Natural killer cell treated with Interleukin-12 subunit alpha and Interleukin-12 subunit beta and Interleukin-15 and Interleukin-18, amount 100 ng/mL, for 72 hours (primary cell): Measurements from ENCODE around the gene ZNF417. TPM values are rescaled to one million over a fixed set of nuclear protein-coding genes. Genes with fewer than 3 reads are reported as not detected.
"Not testable (repeated sequence)": the region's sequence is repeated elsewhere in the genome, so short reads cannot be mapped to it uniquely, and the experiment has no call there.

Experiments used
- ATAC-seq, 2 donors: fragments of 150-1000 bp; cut with Tn5 transposase in 1 of 2; sonication (Bioruptor Pico), chemical (Tn5 transposase) in 1 of 2; 2 replicates each; pipeline ENCODE4 v1.10.0; 2021
- DNase-seq: peaks from one replicate; pipeline ENCODE4 v3.0.0; 2022; ENCODE audit warnings: low spot score
- H3K27ac Mint-ChIP-seq, 2 donors: 1 replicate in 1 of 2; 2 replicates in 1 of 2; pipeline ENCODE4 v1.8.0; 2022; ENCODE audit warnings: mixed read lengths in 2 of 2, mild to moderate bottlenecking in 1 of 2, moderate library complexity in 1 of 2
- H3K27me3 Mint-ChIP-seq, 2 donors: 1 replicate in 1 of 2; 2 replicates in 1 of 2; pipeline ENCODE4 v1.8.0; 2022; ENCODE audit warnings: mixed read lengths in 2 of 2
- H3K36me3 Mint-ChIP-seq: one replicate; pipeline ENCODE4 v1.8.0; 2022; ENCODE audit warnings: mixed read lengths
- H3K4me1 Mint-ChIP-seq, 2 donors: 1 replicate in 1 of 2; 2 replicates in 1 of 2; pipeline ENCODE4 v1.8.0; 2022; ENCODE audit warnings: low read depth in 2 of 2, mixed read lengths in 2 of 2, mild to moderate bottlenecking in 1 of 2
- H3K4me3 Mint-ChIP-seq: one replicate; pipeline ENCODE4 v1.8.0; 2022; ENCODE audit warnings: mixed read lengths
- H3K9me3 Mint-ChIP-seq: 2 replicates; pipeline ENCODE4 v1.8.0; 2022; ENCODE audit warnings: mixed read lengths
- total RNA-seq, 2 donors: library from RNA; stranded (reverse); gene quantifications; one replicate each; pipeline ENCODE4 v1.2.3, GENCODE V29; 2022

Gene ZNF417
- total RNA-seq, 2 donors from 2014 or later, result 19.8 to 26.6 TPM

GRCh38 chr19:57914531-57914930 is 1.9 kb downstream of the ZNF417 start:
- Mint-ChIP-seq H3K9me3 (peaks cover 10% of the 10 kb centered on the region), H3K36me3 (peaks cover 53% of the 10 kb centered on the region), H3K4me1 (peaks cover 21 to 36% of the 10 kb centered on the region in 2 donors), H3K27me3 (no peaks in the 10 kb centered on the region), H3K4me3 (peak overlapping the region; percentile 45), H3K27ac (no peak overlapping the region)
- ATAC-seq (no peak), DNase-seq (no peak)

DNA sequence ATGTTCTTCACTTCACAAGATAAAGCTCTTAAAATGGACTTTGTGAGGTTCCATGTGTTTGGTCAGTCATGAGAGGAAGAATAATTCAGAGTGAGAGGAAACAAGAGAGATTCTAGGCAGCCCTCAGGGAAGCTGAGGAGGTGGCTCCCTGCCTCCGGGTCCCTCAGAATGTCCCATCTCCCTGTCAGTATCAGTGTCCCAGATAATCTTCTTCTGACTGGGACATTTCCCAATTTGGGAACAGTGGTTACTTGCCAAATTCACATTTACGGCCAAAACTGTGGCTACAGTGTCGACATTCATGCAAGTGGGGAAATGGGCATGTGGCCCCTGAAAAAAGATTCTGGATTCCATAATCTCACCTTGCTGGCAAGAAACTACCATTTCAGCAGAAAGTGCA is 9.0 kb downstream of the ZNF417 start:
- DNase-seq (no peak), ATAC-seq (no peak)
- H3K27me3 Mint-ChIP-seq, result no peaks in the 10 kb centered on the region
- H3K4me1 Mint-ChIP-seq, result peaks cover 8 to 14% of the 10 kb centered on the region in 2 donors
- no peaks in the 10 kb centered on the region for H3K9me3 Mint-ChIP-seq
- H3K4me3 Mint-ChIP-seq, result no peak overlapping the region
- peaks cover 42% of the 10 kb centered on the region for H3K36me3 Mint-ChIP-seq
- no peak overlapping the region for H3K27ac Mint-ChIP-seq

GRCh38 chr19:57905258-57905657 is 11.1 kb downstream of the ZNF417 start:
- no peak overlapping the region for H3K4me3 Mint-ChIP-seq
- no peak for DNase-seq
- ATAC-seq, result no peak
- peaks cover 4% of the 10 kb centered on the region in 2 donors for H3K4me1 Mint-ChIP-seq
- peaks cover 23% of the 10 kb centered on the region for H3K36me3 Mint-ChIP-seq
- H3K27me3 Mint-ChIP-seq, result no peaks in the 10 kb centered on the region
- no peak overlapping the region for H3K27ac Mint-ChIP-seq
- no peaks in the 10 kb centered on the region for H3K9me3 Mint-ChIP-seq

DNA sequence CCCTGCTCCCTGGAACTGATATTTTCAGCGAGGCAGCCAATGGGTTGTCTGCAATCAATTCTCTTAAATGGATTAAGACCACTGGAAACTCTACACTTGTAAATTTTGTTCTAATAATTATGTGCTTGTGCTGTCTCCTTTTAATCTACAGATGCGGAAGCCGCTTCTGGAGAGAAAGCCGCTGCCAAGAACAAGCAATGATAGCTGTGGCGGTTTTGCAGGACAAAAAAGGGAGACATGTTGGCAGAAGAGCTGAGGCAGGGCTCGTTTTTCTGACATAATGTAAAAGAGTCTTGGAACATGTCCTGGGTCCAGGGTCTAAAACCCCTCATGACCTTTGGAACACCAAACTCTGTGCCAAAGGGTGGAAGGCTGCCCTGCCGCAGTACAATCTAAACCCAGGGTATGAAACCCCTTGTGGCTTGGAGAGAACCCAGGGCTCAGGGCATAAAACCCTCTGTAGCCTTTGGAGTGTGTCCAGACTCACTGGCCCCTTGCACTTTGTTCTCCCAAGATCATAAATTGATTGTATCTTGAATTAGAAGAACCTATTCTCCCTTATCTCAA is 12.7 kb downstream of the ZNF417 start:
- DNase-seq (no peak), ATAC-seq (no peak)
- Mint-ChIP-seq H3K4me3 (no peak overlapping the region), H3K9me3 (no peaks in the 10 kb centered on the region), H3K36me3 (peaks cover 17% of the 10 kb centered on the region), H3K4me1 (peaks cover 4% of the 10 kb centered on the region in 2 donors), H3K27me3 (no peaks in the 10 kb centered on the region), H3K27ac (no peak overlapping the region)

DNA sequence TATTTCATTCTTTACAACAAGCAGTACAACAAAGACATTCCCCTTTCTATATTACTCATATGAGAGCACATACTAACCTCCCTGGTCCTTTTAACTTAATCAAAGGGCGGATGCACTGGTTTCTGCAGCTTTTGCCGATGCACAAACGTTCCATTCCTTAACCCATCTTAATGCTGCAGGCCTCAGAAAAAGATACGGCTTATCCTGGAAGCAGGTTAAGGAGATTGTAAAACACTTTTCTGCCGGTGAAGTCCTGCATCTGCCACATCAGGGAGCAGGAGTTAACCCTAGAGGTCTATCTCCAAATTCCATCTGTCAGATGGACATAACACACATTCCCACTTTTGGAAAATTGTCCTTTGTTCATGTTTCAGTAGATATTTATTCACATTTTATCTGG is 16.1 kb downstream of the ZNF417 start:
- no peak for ATAC-seq
- Mint-ChIP-seq H3K4me1 (peaks cover 4% of the 10 kb centered on the region in 2 donors), H3K4me3 (no peak overlapping the region), H3K27me3 (no peaks in the 10 kb centered on the region), H3K27ac (no peak overlapping the region), H3K36me3 (peaks cover 4% of the 10 kb centered on the region), H3K9me3 (no peaks in the 10 kb centered on the region)
- DNase-seq, result no peak

- not testable (repeated sequence) for H3K27ac Mint-ChIP-seq
Measured at GRCh38 chr19:57890706-57891105, 25.7 kb downstream of the ZNF417 start.

GRCh38 chr19:57888560-57889231 is 27.7 kb downstream of the ZNF417 start, which contains the start of gene ZNF814:
ZNF814 (minus strand) TSS chr19:57889037; CDS start chr19:57888802, 235 bp downstream.
- DNase-seq (peak; percentile 85), ATAC-seq (peak; percentile 87 to 91)
- no peaks in the 10 kb centered on the region for H3K27me3 Mint-ChIP-seq
- H3K36me3 Mint-ChIP-seq, result peaks cover 50% of the 10 kb centered on the region
- peaks cover 13% of the 10 kb centered on the region for H3K9me3 Mint-ChIP-seq
- peak within 1 kb of the TSS; percentile 65 to 92 for H3K27ac Mint-ChIP-seq
- H3K4me3 Mint-ChIP-seq, result peak within 1 kb of the TSS; percentile 89
- H3K4me1 Mint-ChIP-seq, result peaks cover 21 to 22% of the 10 kb centered on the region in 2 donors

More at GRCh38 chr19:57890706-57891105, 25.7 kb downstream of the ZNF417 start:
- Mint-ChIP-seq H3K4me1 (peaks cover 21 to 22% of the 10 kb centered on the region in 2 donors), H3K9me3 (peaks cover 13% of the 10 kb centered on the region), H3K36me3 (peaks cover 42% of the 10 kb centered on the region)
- not testable (repeated sequence) for ATAC-seq, DNase-seq, H3K4me3 Mint-ChIP-seq, H3K27me3 Mint-ChIP-seq

GRCh38 chr19:57888107-57888559 is 28.3 kb downstream of the ZNF417 start:
- peak overlapping the region; percentile 65 to 92 for H3K27ac Mint-ChIP-seq
- H3K9me3 Mint-ChIP-seq, result peaks cover 13% of the 10 kb centered on the region
- no peaks in the 10 kb centered on the region for H3K27me3 Mint-ChIP-seq
- no peak for DNase-seq
- peaks cover 50% of the 10 kb centered on the region for H3K36me3 Mint-ChIP-seq
- H3K4me1 Mint-ChIP-seq, result peaks cover 21 to 22% of the 10 kb centered on the region in 2 donors
- peak overlapping the region; percentile 89 for H3K4me3 Mint-ChIP-seq
- ATAC-seq, result no peak

- Mint-ChIP-seq H3K4me3 (peak overlapping the region; percentile 20), H3K36me3 (peaks cover 55% of the 10 kb centered on the region), H3K4me1 (peaks cover 21 to 22% of the 10 kb centered on the region in 2 donors), H3K27me3 (no peaks in the 10 kb centered on the region), H3K27ac (no peak overlapping the region), H3K9me3 (peaks cover 13% of the 10 kb centered on the region)
- no peak for ATAC-seq
- no peak for DNase-seq
Measured at GRCh38 chr19:57887195-57887941, 29.0 kb downstream of the ZNF417 start.

GRCh38 chr19:57886046-57886445 is 30.3 kb downstream of the ZNF417 start:
- peaks cover 50% of the 10 kb centered on the region for H3K36me3 Mint-ChIP-seq
- H3K9me3 Mint-ChIP-seq, result peaks cover 13% of the 10 kb centered on the region

GRCh38 chr19:57873883-57874799 is 42.3 kb downstream of the ZNF417 start:
- not testable (repeated sequence) for H3K27ac Mint-ChIP-seq, DNase-seq, H3K27me3 Mint-ChIP-seq, H3K4me1 Mint-ChIP-seq, H3K4me3 Mint-ChIP-seq, ATAC-seq
- H3K9me3 Mint-ChIP-seq, result peaks cover 38% of the 10 kb centered on the region
- H3K36me3 Mint-ChIP-seq, result peaks cover 66% of the 10 kb centered on the region

More at GRCh38 chr19:57886046-57886445, 30.3 kb downstream of the ZNF417 start:
- DNase-seq (no peak), ATAC-seq (no peak)
- Mint-ChIP-seq H3K4me1 (peaks cover 21 to 22% of the 10 kb centered on the region in 2 donors), H3K27ac (no peak overlapping the region), H3K27me3 (no peaks in the 10 kb centered on the region), H3K4me3 (no peak overlapping the region)

DNA sequence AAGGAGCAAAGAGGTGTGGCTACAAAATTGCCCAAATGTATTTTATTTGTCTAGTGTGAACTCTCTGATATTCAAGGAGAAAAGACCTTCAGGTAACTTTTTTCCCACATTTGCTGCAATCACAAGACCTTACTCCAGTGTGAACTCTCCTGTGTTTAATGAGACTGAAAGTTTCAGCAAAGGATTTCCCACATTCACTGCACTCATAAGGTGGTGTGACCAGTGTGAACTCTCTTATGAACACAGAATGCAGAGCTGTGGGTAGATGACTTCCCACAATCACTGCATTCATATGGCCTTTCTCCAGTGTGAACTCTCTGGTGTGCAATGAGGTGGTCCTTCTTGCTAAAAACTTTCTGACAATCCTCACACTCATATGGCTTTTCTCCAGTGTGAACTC is 43.9 kb downstream of the ZNF417 start:
- Mint-ChIP-seq H3K27me3 (no peaks in the 10 kb centered on the region), H3K4me1 (peaks cover 0 to 4% of the 10 kb centered on the region in 2 donors), H3K27ac (no peak overlapping the region), H3K36me3 (peaks cover 57% of the 10 kb centered on the region), H3K4me3 (no peak overlapping the region), H3K9me3 (peaks cover 34% of the 10 kb centered on the region)
- no peak for ATAC-seq
- no peak for DNase-seq

DNA sequence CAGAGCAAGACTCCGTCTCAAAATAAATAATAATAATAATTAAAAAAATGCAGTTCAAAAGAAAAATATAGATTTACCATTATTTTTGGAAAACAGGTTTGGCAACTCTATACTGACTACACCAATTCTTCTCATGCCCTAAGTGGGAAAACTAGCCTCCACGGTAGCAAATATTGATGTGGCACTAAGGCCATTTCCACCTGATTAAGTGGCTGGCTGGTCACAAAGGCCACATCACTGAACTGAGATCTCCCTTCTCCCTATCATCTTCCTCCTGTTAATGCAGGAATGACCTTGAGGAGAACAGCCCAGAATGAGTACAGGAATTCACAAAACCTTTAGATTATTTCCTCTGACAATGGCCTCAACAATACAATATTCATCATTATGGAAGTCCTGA is 46.2 kb downstream of the ZNF417 start:
- ATAC-seq, result no peak
- no peak overlapping the region for H3K27ac Mint-ChIP-seq
- DNase-seq, result no peak
- peaks cover 40% of the 10 kb centered on the region for H3K36me3 Mint-ChIP-seq
- H3K4me3 Mint-ChIP-seq, result no peak overlapping the region
- no peaks in the 10 kb centered on the region for H3K4me1 Mint-ChIP-seq
- peaks cover 23% of the 10 kb centered on the region for H3K9me3 Mint-ChIP-seq
- H3K27me3 Mint-ChIP-seq, result no peaks in the 10 kb centered on the region
